ENCODE measurements around the gene PCDHGA5.
A peak's percentile ranks its signal among the peaks of the same experiment; 100 is the strongest.
"Not testable (repeated sequence)": the region's sequence is repeated elsewhere in the genome, so short reads cannot be mapped to it uniquely, and the experiment has no call there.

Gene PCDHGA5

GRCh38 chr5:141373673-141374317 is 9.8 kb downstream of the PCDHGA5 start, which contains the start of gene PCDHGA6:
TSS of gene PCDHGA6 (plus strand) at chr5:141373891. CDS start at chr5:141374084, 193 bp downstream.
- TF ChIP-seq, protein P1, sequence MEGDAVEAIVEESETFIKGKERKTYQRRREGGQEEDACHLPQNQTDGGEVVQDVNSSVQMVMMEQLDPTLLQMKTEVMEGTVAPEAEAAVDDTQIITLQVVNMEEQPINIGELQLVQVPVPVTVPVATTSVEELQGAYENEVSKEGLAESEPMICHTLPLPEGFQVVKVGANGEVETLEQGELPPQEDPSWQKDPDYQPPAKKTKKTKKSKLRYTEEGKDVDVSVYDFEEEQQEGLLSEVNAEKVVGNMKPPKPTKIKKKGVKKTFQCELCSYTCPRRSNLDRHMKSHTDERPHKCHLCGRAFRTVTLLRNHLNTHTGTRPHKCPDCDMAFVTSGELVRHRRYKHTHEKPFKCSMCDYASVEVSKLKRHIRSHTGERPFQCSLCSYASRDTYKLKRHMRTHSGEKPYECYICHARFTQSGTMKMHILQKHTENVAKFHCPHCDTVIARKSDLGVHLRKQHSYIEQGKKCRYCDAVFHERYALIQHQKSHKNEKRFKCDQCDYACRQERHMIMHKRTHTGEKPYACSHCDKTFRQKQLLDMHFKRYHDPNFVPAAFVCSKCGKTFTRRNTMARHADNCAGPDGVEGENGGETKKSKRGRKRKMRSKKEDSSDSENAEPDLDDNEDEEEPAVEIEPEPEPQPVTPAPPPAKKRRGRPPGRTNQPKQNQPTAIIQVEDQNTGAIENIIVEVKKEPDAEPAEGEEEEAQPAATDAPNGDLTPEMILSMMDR (conservative IDR thresholded peaks at IDR 0.05), result no peak
- no peak within 1 kb of the TSS for H3K27ac ChIP-seq

GRCh38 chr5:141374627-141375026 is 10.7 kb downstream of the PCDHGA5 start:
- H3K27ac ChIP-seq, result no peak overlapping the region
- TF ChIP-seq, protein P1 (conservative IDR thresholded peaks at IDR 0.05), result no peak

GRCh38 chr5:141375444-141376155 is 11.6 kb downstream of the PCDHGA5 start:
- H3K27ac ChIP-seq, result not testable (repeated sequence)

DNA sequence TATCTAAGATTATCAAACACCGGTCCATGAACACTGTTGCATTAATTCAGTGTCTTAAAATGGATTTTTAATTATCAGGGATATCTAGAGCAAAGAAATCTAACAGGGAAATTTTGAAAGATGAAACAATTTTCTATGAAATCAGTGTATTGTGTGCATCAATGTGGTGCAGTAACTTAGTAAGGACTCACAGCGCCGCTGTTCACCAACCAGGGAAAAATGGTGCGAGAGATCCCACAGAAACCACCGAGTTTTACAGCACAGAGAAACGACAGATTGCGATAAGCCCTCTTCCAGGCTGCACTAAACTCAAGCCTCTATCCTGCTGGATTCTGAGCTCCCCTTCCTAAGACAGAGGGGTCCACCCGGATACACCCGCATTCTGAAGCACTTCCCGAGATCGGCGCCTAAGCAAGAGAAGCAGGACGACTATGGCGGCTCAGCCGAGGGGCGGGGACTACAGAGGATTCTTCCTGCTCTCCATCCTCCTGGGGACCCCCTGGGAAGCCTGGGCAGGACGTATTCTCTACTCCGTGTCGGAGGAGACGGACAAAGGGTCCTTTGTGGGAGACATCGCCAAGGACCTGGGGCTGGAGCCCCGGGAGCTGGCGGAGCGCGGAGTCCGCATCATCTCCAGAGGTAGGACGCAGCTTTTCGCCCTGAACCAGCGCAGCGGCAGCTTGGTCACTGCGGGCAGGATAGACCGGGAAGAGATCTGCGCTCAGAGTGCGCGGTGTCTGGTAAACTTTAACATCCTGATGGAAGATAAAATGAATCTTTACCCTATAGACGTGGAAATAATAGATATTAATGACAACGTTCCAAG is 18.7 kb downstream of the PCDHGA5 start, which contains the start of gene PCDHGA7:
Gene PCDHGA7, plus strand, starts transcription at position 274 of the 826 bp plus-strand sequence. Its CDS starts 158 bp downstream, at position 432.
- TF ChIP-seq, protein P1 (conservative IDR thresholded peaks at IDR 0.05), result no peak

DNA sequence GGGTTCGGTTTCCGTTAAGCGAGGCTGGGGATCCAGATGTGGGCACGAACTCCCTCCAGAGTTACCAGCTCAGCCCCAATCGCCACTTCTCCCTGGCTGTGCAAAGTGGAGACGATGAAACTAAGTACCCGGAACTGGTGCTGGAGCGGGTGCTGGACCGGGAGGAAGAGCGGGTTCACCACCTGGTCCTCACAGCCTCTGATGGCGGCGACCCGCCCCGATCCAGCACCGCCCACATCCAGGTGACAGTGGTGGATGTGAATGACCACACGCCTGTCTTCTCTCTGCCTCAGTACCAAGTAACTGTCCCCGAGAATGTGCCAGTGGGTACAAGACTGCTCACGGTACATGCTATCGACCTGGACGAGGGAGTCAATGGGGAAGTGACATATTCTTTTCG is 19.4 kb downstream of the PCDHGA5 start:
- TF ChIP-seq, protein P1 (conservative IDR thresholded peaks at IDR 0.05), result no peak
- H3K27ac ChIP-seq, result no peak overlapping the region

More for the DNA sequence above, 18.7 kb downstream of the PCDHGA5 start, which contains the start of gene PCDHGA7:
- no peak within 1 kb of the TSS for H3K27ac ChIP-seq

- no peak overlapping the region for H3K27ac ChIP-seq
- TF ChIP-seq, protein P1 (conservative IDR thresholded peaks at IDR 0.05), result no peak
Observed at GRCh38 chr5:141384471-141385267, 20.7 kb downstream of the PCDHGA5 start.

DNA sequence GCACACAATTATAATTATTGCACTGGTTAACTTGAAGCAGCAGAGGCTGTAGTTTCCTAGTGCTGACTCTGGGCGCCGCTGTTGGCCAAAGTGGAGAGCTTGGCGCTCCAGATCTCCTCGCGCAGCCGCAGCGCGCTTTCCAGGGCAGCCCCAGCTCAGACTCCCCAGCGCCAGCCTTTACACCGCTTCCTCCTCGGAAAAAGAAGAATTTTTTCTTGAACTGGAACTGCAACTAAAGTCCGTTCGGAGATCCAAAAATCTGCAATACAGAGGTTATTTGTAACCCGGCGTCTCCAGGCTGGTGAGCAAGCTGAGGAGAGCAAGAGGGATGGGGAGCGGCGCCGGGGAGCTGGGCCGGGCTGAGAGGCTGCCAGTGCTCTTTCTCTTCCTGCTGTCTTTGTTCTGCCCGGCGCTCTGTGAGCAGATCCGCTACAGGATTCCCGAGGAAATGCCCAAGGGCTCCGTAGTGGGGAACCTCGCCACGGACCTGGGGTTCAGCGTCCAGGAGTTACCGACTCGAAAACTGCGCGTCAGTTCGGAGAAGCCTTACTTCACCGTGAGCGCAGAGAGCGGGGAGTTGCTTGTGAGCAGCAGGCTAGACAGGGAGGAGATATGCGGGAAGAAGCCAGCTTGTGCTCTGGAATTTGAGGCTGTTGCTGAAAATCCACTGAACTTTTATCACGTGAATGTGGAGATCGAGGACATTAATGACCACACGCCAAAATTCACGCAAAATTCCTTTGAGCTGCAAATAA is 23.8 kb downstream of the PCDHGA5 start, which contains the start of gene PCDHGB4:
Gene PCDHGB4, plus strand, starts transcription at position 142 of the 755 bp plus-strand sequence. Its CDS starts 187 bp downstream, at position 329.
- not testable (repeated sequence) for H3K27ac ChIP-seq
- TF ChIP-seq, protein P1 (conservative IDR thresholded peaks at IDR 0.05), result peak; percentile 85
